NCI-H146 treated with DMSO at 0.1 percent for 48 hours (cell line): Measurements from ENCODE around the gene HOXC12.

Source experiments
- DNase-seq: peaks from one replicate; lab custom pipeline; 2025; ENCODE audit not compliant: unreplicated experiment; lab: John Stamatoyannopoulos, UW

Gene HOXC12

DNA sequence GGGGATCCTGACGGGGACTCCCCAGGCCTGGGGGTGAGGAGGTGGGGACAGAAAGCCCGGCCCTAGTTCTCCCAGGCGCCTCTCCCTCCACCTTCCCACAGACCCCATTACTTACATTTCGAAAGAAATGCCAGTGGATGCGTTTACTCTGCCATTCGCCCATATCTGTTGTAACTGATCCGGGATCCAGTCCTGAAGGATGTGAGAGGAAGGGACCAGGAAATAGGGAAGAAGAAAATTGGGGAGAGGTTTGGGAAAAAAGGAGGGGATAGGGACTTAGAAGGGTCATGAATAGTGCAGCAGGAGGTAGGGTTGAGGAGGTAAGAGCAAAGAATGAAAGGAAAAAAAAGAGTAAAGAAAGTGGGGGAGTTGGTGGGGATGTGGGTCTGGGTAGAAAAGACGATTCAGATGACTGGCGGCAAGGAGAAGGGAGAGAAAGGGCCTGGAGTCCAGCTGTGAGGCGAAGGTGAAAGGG lies 1.1 kb downstream of the HOXC12 start:
- DNase-seq = no peak

DNA sequence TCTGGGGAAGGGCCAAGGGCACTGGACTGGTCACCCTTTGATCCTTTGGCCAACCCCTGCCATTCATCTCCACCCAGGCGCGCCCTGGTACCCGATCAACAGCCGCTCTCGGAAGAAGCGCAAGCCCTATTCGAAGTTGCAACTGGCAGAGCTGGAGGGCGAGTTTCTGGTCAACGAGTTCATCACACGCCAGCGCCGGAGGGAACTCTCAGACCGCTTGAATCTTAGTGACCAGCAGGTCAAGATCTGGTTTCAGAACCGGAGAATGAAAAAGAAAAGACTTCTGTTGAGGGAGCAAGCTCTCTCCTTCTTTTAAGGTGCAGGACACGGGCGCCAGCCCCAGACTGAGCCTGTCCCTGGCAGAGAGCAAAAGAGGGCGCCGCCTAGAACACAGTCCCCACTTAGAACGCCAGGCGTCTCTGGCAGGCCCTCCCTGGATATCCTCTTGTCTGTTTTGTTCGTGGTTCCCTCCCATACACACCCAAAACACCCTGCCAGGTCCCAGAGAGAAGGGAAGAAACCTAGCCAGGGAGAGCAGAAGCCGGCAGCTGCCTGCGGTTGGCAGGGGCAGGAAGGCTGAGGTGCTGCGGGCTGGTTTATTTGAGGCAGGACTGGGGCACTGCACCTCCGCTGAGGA lies 1.7 kb downstream of the HOXC12 start:
- no peak for DNase-seq

DNA sequence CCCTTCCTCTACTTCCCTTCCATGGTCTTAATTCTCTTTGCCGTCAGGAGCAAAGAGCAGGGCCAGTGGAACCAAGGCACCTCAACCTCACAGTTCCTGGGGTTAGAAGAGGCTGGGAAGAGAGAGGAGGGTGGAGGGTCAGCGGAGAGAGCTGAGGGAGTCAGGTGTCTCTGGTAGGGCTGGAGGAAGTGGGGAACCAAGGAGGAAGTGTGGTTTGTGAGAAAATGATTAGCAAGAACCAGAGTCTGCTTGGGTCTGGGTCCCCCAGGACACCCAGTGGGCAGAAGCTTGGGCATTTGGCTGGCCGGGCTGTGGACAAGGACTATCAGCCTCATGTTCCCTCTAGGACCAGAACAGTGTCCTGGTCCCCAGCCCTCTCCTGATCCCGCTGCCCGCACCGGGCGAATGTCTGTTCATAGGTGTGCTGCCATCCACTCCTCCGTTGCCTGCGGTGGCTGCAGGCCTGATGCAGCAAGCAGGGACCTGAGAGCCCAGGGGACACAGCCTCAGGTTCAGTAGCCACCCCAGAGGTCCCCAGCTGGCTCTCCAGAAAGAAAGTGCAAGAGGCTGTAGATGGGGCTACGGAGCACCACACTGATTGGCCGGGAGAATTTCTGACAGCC lies 2.3 kb downstream of the HOXC12 start:
- DNase-seq = no peak

DNA sequence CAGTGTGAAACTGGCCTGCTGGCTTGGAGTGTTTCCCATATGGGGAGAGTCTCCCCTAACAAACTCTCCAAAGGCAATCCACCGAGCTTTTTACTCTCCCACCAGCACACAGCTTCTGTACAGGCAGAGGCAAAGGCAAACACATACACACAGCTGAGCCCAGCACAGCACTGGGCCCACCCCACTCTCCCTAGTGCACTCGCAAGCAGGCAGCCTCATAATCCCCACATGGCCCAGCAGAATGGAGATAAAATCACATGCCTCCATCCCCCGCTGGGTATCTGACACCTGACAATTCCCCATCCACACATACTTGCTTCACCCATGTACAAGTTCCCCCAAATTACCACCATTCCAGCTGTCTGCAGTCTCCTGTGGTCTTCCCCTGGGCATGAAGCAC lies 3.4 kb downstream of the HOXC12 start:
- no peak for DNase-seq

DNA sequence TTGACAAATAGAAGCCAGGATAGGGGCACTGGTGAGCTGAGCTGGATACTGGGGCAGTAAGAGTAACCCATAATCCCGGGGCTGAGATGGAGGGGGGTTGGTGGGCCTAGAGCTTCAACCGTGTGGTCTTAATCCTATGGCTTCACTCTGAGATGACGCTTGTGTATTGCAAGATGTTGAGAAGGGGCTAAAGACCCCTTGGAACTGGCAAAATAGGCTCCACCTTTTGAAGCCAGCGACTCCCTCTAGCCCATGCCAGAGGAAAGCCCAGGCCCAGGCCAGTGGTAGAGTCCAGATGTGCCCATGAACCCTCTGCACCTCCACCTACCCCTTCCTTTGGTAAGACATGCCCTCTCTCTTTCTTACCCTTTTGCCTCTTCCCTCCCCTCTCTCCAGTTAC lies 4.6 kb downstream of the HOXC12 start:
- DNase-seq = no peak

DNA sequence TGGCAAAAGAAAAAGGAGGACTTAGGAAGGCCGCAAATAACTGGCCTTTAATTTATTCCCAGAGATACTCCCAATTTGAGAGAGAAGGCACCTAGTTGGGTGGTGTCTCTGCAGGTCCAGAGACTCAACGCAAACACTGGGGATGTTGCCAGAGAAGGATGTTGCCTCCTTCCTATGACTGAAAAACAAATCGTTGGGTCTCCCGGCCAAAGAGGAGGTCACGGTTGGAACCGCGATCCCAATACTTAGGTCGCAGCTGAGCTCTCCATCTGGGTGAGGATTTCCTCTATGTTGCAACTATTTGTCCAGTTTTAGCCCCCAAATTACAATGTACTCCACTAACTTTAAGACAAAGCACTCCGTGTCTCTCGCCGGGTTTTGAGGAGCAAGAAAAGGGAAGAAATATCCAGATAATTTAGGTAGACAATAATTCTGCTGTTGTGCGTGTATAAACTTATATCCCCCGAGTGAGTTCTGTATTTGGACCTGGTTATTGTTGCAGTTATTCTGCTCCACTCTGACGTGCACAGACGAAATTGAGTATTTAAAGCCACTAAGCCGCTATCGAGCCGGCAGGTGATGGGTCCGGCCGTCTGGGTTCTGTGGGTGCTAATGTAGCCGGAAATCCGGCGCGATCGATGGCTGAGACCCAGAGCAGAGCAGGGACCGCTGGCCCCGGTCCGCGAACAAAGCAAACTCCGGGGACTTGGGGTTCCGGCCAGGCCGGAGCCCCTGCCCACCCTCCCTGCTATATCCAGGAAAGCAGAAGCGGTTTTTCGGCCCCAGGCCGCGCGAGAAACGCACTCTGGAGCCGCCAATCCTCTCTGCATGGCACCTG lies 5.7 kb downstream of the HOXC12 start:
- no peak for DNase-seq

DNA sequence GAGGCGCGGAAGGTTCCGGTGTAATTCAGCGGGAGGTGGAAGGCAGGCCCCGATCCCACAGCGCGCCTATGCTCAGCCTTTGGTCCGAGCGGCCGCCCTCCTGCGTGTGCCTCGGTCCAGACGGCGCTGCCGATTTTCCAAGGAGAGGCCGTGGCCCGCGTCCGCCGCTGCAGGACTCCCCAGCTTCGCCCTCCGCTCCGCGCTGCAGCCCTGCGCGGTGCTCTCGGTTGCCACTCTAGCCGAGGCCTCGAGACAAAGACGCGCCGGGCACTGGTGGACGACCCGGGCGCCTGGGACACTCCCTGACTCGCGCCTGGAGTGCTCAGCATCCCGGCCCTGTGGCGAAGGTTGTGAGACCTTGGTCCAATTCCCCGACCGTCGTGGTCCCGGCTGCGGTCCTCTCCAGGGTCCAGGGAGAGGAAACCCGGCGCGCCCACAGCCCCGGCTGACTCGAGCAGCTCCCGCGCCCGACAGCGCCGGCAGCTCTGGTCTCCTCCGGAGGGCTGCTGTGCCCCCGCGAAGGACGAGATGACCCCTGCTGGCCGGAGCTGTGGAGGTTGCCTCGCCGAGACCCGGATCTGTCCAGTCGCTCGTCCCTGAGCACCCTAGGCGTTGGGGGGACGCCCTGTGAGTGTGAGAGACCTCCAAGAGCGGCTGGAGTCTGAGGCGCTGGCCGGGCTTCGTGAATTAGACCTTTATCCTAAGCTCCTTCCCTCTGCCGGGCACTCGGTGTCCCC lies 6.5 kb downstream of the HOXC12 start:
- no peak for DNase-seq

DNA sequence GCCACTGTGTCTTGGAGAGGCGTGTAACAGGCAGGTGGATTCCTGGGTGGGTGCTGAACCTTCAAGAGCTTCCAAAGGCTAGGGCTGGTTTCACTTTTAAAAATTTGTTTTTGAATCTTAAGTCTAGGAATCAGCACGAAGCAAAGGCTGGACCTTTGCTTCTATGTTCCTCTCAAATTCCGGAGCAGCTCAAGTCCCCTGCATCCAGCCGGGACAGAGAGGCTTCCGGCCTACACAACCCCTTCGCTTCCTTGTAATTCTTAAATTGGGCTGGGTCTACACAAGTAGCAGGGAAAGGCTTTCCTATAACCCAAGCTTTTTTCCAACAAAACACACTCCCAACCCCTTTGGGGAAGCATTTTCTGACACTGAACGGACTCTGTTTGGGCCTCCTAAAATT lies 8.3 kb downstream of the HOXC12 start:
- no peak for DNase-seq

DNA sequence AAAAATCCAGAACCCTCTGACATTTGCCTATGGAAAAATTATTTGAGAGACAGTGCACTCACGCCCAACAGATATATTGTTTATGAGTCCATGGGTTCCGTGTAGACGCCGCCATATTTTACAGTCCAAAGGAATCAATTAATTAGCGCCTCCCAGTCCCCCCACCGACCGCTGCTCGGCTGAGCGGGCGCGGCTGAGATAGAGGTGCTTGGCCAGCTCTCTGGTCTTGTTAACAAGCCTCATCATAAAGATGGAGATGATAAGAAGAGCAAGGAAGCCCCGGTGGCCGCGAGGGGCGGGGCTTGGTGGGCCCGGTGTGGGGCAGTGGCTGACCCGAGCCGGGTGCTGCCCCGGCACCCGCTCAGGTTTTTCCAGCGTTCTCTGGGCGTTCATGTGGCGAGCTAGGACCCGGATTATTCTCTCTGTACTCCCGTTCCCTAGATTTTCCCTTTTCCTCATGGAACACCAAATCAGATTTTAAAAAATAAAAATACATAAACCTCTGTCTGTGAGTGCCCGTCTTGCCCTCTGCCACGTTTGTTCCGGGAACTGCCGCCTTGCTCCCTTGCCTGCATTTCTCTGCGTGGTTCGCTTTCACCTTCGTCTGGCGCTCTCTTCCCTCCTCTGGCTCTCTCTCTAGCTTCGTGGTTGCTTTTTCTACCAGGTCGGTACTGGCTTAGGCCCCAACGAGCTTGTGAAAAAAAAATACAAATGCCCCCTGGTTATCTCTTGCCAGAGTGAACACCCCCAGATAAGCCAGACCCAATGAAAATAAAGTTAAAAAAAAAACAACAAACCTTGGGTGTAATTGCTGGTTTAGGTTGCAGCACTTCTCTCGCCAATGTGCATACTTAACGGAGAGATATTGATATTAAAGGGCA lies 9.0 kb downstream of the HOXC12 start:
- no peak for DNase-seq

DNA sequence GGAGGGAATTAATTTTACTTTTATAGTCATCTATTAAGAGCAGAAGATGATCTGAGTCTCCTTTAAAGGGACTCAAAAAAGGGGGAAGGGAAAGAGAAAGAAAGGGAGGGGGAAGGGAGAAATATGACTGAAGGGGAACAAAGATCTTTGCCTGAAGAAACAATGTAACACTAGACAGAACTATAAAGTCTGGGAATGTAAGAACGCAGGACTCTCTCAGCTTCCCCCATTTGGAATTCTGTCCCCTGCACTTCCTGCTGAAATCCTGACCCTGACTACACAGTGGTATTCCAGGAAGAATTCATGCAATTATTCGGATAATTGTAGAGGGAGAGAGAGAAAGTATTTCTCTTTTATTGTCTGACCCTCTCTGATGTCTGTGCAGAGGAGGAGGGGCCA lies 9.6 kb downstream of the HOXC12 start:
- no peak for DNase-seq

DNA sequence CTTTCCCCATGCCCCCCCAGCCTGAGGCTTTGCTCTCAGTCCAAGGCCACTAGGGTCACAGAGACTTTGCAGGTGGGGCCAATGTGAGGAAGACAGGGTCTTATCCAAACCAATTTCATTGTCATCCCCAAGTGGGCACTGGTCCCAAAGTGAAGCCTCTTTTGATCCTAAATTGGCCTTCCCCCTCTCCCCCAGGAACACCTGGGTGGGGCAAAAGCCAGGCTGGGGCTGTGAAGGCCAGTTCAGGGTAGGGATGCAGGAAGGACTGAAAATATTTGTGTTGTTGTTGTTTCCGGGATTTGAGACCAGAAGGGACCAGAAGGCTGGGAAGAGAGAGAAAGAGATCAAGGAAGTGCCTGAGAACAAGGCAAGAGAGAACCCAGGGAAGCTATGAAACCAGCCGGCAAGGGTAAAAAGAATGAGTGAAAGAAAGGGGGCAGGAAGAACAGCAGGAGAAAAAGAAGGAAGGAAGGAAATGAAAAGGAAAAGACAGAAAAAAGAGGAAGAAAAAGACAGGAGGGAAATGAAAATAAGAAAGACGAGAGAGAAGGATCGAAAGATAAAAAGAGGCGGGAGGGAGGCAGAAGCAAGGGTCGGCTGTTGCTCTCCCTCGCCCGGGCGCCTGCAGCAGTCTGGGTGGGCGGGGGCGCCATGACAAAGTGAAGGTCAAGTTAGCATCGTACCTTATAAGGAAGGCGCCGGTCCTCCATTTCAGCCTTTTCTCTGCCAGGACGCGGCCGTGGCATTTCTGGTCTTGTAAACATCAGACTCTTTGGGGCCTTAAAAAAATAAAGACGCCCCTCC lies 10.8 kb downstream of the HOXC12 start:
- DNase-seq = no peak

DNA sequence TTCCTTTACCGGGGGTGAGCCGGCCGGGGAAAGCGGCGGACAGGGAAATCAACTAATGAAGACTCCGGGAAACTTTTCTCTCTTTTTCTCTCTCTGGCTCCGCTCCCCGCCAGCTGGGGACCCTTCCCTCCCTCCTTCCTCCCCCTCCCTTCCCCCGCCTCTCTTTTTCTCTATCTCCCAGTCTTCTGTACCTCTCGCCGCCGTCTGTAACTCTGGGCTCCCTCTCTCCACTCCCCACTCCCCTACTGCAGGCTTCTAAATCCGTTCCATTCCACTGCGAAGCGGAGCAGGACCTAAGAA lies 11.3 kb downstream of the HOXC12 start:
- DNase-seq = no peak

DNA sequence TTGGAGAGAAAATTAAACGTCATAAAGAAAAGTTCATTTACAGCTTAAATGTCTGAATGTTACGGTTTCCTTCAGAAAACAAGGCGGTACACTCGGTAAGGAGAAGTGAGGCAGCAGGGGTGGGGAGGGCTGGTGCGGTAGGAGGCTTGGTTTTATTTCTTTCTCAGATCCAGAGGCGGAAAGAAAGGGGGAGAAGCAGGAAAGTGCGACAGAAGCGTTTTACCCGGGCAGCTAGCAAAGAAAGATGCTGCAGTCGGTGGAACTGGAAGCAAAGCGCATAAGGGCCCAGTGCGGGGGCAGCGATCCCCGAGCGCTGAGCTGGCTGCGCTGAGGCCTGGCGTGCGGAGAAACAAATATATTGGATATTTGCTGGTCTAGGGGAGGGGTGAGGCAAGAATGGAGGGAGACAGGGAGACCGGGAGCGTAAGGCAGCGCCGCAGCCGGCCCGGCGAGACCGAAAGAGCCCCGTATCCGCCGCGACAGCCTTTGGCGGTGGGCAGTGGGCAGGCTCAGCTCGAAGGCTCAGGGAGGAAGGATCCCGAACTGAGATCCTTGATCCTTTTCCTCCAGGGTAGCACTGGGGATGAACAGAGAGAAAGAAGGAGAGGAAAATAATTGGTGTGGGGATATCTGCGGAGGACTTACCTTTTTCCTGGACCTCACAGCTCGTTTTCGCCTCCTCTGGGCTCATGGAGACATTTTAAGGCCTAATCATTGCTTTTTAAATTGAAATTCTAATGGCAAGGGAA lies 11.9 kb downstream of the HOXC12 start:
- no peak for DNase-seq

DNA sequence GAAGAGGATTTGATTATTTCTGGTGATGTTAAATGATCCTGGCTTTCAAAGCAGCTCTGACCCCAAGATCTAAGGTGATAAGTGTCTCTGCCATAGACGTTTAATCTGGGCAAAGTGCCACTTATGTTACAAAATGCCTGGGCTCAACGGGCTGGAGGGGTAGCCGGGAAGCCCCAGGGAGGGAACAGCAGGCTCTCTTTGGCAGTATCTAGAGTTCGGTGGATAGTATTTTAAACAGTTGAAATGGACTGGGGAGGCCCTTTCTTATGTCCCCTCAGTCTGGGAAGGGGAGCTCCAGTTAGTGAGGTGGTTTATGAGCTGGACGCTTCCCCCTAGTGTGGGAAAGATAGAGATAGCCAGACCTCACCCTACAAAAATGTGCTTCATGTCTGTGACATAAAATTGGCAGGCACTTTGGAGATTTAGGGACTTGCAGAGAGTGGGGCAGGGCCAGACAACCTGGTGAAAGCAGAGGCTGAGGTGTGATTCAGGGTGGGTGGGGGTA lies 12.8 kb downstream of the HOXC12 start:
- no peak for DNase-seq

DNA sequence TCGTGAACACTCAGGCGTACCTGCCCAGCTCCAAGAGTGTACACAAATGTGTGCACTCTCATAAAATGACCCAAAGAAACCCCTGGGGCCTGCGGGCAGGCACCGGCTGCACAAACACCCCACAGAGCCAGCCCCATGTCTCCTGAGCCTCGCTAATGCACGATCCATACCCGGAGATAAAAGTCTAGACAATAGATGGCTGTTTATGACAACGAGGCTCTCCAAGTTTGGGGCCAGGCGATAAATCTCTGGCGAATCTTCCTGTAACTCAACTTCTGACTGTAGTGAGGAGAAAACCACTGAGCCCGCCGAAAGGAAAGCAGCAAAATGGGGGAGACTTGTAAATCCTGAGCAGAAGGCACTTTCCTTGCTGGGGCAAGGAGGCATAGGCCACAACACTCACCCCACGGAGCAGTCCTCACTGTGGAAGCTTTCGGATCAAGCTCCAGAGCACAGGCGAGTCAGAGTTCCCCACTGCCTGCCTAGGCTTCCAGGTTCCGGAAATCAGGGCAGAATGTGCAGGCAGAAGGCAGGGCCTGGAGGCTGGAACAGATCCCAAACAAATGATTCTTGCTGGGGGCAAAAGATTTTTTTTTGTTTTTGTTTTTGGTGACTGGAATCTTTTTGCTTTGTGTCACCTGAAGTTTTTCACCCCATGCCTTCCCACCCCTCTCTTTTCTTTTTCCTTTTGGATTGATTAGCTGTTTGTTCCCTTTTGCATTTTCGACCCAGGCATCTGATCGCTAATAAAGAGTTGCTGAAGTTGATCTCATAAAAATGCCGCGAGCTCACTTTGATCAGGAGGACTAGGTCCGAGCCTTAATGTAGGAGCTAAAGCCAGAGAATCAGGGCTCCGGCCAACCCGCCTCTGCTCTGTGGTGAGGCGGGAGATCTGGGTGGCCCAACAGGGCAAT lies 13.8 kb downstream of the HOXC12 start:
- no peak for DNase-seq

DNA sequence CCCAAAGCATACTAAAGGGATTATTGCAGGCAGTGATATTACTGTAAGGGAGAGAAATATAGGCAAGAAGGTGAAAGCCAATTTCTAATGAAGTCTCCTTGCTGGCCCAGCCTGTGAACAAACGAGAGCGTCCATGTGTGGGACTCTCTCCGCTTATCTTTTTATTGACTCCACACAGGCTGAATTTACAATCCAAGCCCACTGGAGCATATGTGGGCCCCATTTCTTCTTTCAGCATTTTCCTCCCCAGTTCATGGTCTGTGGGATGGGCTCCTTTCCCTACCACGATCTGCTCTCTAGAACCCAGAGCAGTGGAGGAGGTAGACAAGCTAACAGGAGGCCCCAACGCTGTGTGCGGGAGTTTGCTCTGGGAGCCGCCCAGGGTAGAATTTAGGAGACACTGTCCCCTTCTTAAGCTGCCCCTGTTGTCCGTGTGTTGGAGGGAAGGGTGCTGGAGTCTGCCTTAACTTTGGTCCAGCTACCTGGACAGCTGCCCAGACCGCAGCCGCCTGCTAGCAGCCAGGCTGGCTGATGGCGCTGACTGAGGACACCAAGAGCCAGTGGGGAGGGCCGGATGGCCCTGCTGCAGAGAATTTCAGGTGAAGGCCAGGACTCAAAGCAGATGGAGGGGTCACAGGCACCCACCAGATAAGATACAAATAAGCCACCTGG lies 15.0 kb downstream of the HOXC12 start:
- no peak for DNase-seq

DNA sequence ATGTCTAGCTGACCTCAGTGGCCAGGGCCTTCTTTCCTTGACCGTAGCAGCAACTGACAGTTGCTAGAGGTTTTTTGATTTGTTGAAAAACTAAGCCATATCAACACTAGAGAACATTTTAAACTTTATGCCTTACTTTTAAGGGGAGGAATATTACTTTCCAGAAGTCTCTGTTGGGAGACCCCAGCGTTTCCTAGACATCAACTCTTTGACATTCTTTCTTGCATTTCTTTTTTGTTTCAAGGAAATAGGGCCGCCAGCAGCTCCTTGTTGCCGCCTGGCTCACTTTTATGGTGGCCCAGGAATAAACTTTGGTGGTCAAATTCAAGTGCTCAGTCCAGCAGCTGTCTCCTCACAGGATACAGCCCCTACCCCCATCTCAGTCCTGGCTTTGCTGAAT lies 15.7 kb downstream of the HOXC12 start:
- no peak for DNase-seq
